ENCODE data around the gene LGR4.
"Not testable (repeated sequence)": the region's sequence is repeated elsewhere in the genome, so short reads cannot be mapped to it uniquely, and the experiment has no call there.

LGR4 gene

GRCh38 chr11:27456795-27457329 lies 15.7 kb downstream of the LGR4 start:
- no peak for DNase-seq (ENCODE audit: low read depth)

GRCh38 chr11:27456140-27456794 lies 16.3 kb downstream of the LGR4 start:
- DNase-seq (ENCODE audit: low read depth), result no peak

DNA sequence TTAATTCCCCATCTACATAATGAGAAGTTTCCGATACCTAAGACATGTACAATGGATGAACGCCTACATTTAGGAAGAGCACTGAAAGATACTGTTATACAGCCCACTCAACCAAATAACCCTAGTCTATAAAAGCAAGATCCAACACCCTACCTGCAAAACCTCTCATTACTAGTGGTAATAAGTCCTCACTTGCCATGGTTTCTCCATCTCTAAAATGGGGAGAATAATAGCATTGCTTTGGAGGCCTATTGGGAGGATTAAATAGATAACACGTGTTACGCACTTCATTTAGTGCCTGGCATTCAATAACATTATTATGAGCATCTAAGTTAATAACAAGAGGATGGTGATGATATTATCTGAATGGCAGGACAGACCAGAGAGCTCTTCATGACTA lies 16.9 kb downstream of the LGR4 start:
- DNase-seq (ENCODE audit: low read depth), result no peak

GRCh38 chr11:27453701-27454100 lies 18.9 kb downstream of the LGR4 start:
- no peak for DNase-seq (ENCODE audit: low read depth)

GRCh38 chr11:27452147-27452546 lies 20.4 kb downstream of the LGR4 start:
- DNase-seq (ENCODE audit: low read depth), result no peak

GRCh38 chr11:27451244-27451965 lies 21.2 kb downstream of the LGR4 start:
- DNase-seq (ENCODE audit: low read depth), result no peak

- DNase-seq (ENCODE audit: low read depth), result not testable (repeated sequence)
Observed at GRCh38 chr11:27448184-27448540, 24.4 kb downstream of the LGR4 start.

- DNase-seq (ENCODE audit: low read depth), result no peak
Observed at GRCh38 chr11:27447288-27448183, 25.1 kb downstream of the LGR4 start.

DNA sequence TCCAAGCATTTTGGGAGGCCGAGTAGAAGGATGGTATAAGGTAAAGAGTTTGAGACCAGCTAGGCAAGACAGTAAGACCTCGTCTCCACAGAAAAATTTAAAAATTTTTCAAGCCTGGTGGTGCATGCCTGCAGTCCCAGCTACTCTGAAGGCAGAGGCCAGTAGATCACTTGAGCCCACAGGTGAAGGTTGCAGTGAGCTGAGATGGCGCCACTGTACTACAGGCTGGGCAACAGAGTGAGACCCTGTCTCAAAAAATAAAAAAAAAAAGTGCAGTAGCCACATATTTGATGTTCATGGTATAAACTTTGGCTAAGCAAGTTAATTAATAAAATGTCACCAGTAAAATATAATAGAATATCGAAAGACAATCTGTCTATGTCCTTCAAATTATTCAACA lies 27.0 kb downstream of the LGR4 start:
- no peak for DNase-seq (ENCODE audit: low read depth)

- no peak for DNase-seq (ENCODE audit: low read depth)
Observed at GRCh38 chr11:27444801-27445215, 27.8 kb downstream of the LGR4 start.

DNA sequence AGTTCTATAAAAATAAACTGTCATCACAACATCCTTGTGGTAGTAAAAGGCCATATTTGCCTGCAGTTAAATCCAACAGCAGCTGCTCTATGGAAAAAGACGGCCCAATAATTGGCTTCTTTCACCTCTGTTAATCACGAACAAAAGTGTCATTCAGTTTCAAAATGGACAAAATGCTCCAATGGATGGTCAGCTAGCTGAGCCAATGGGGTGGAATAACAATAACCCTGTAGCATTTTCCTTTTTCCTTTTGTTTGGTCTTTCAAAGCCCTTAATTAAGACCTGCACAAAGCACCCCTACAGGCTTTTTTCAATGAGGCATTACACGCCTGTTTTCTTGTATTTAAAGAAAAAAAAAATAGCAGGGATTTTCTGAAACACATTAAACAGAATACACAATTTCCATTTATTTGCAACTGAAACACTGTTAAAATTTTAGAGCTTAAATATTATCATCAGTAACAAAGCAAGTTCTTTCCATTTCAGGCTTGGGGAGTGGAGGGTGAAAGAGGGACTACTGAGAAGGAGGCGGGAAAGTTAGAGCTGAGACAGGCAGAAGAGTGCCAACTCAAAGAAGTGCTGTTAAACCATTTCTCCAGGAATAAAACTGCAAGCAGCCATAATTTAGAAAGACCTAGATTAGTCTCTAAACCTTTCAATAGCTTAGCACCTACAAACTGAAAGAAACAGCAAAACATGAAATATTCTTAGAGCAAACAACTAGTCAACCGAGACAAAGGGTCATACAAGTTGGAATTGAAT lies 28.7 kb downstream of the LGR4 start:
- no peak for DNase-seq (ENCODE audit: low read depth)

GRCh38 chr11:27443227-27443626 lies 29.4 kb downstream of the LGR4 start:
- no peak for DNase-seq (ENCODE audit: low read depth)

DNA sequence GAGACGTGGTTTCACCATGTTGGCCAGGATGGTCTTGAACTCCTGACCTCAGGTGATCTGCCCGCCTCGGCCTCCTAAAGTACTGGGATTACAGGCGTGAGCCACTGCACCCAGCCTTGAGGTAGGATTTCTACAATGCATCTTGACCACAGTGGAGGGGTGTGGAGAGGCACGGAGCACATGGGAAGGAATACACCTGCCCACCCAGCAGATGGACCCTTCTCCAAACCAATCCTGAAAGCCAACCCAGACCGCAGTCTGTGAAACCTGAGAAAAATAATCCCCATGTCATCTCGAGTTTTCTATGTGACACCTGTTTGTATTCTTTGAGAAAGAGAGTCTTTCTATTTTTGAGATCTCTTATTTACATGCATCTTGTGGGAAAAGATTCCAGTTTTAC lies 32.5 kb downstream of the LGR4 start:
- DNase-seq (ENCODE audit: low read depth), result no peak

DNA sequence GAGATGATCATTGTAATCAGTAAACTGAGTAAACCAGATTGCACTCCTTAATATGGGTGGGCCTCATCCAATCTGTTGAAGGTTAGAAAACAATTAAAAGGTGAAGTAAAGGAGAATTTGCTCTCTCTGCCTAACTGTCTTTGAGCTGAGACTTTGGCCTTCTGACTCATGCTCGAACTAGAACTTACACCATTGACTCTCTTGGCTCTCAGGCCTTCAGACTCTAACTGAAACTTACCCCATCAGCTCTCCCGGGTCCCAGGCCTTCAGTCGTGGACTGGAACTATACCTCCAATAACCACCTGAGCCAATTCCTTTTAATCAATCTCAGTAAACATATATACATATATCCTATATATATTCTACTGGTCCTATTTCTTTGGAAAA lies 34.0 kb downstream of the LGR4 start:
- DNase-seq (ENCODE audit: low read depth), result no peak

DNA sequence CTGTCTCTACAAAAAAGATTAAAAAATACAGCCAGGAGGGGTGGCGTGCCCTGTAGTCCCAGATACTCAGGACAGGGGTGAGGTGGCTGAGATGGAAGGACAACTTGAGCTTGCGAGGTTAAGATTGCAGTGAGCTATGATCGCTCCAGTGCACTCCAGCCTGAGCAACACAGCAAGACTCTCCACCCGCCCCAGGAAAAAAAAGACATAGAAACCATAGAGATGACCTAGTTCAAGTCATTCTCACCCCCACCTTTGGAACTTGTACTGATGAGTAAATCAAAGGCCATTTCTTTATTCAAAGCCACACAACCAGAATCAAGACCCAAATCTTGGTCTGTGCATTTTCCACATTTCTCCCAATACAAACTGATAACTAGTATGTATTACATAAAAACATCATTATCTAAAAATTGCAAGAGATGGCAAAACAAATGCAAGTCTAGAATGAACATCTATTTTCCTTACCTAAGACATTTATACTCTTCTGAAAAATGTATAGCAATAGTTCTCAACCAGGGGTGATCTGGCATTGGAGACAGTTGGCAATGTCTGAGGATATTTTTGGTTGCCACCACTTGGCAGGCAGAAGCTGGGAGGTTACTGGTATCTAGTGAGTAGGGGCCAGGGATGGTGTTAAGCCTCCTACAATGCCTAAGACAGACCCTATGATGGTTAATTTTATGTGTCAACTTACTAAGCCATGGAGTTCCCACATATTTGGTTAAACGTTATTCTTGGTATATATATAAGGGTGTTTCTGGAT lies 34.6 kb downstream of the LGR4 start:
- DNase-seq (ENCODE audit: low read depth), result no peak

DNA sequence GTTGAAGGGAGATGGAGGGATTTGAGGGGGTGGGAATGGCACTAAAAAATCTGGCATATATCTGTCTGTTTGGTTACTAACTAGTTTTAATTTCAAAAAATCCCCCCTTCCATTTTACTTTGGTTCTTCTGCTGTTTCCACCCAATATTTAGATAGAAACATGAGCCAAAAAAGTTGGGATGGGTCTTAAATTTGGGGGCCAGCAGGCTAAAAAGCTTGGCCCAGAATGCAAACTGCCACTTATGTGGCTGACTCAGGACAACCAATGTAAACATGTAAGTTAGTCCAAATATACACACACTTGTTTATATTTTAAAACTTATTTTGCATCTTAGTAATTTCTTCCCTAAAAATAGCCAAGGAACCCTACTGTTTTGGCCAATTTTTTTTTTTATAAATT lies 35.7 kb downstream of the LGR4 start:
- no peak for DNase-seq (ENCODE audit: low read depth)

DNA sequence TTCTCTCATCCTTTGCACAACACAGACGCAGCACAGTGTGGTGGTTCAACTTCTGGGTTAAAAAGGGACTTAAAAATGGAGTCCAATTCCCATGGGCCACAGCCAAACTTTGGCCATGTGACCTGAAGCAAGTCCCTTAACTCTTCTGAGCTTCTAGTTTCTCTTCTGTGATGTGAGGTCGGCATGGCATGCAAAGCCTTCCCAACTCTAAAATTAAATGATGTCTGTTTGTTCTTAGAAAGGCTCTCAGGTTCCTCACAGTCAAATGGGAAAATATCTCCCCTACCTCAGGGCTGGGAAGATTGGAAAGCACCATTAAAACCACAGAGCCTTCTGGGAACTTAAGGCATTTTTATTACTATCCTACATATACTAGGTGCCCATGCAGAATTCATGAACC lies 38.8 kb downstream of the LGR4 start:
- no peak for DNase-seq (ENCODE audit: low read depth)

- no peak for DNase-seq (ENCODE audit: low read depth)
Observed at GRCh38 chr11:27431808-27432207, 40.8 kb downstream of the LGR4 start.

- no peak for DNase-seq (ENCODE audit: low read depth)
Observed at GRCh38 chr11:27429761-27430393, 42.7 kb downstream of the LGR4 start.

DNA sequence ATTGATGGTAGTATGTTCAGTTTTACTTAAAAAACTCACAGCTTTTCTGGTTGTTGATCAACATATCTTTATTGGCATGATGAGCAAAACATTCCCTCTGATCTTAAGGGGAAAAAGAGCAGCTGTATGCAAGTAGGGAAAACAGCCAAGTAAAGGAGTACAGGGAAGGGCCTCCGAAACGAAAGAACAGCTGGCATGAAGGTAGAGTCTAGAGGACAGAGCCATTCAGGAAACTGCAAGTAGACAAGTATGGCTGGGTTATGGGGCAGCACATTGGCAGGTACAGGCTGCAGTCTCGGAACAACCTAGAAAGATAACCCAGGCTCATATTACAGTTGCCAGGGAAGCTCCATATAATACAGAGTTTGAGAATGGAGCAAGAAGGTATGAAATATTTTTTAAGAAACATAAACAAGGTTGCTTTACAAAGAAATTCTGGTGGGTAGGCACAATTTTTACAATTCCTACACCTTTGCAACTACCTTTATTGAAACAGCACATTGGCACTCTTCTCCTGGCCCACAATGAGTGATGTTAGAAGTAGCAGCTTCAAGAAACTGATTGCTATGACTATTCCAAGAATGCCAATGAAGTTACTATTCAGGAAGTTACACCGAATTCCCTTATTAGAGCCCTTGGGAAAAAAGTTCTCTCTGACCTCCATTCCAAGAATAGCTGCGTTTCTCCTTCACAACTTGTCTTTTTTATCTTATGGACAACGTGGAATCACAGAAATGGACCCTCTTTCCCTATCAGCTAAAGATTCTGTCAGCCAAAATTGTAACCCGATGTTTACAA lies 45.2 kb downstream of the LGR4 start:
- DNase-seq (ENCODE audit: low read depth), result no peak
